GM12865 (cell line): ENCODE measurements around the gene TRHDE.

Source experiments
- DNase-seq: peaks from one replicate; pipeline ENCODE4 v3.0.0; 2010; ENCODE audit warnings: low read depth
- H3K4me3 ChIP-seq: 2 replicates; pipeline ENCODE4 v1.5.1; 2011; ENCODE audit warnings: mild to moderate bottlenecking, low read depth, low read length, control low read depth
- CTCF ChIP-seq: IDR thresholded peaks from 2 replicates; pipeline ENCODE4 v1.5.1; 2011; ENCODE audit warnings: low read length, control low read depth, low read depth, inconsistent platforms; ENCODE audit not compliant: insufficient read depth; ENCODE audit errors: missing control alignments

The TRHDE gene

GRCh38 chr12:72267974-72268373 is 4.2 kb upstream of the TRHDE start:
- DNase-seq, result no peak
- no peak overlapping the region for H3K4me3 ChIP-seq
- TF ChIP-seq CTCF, result no peak

DNA sequence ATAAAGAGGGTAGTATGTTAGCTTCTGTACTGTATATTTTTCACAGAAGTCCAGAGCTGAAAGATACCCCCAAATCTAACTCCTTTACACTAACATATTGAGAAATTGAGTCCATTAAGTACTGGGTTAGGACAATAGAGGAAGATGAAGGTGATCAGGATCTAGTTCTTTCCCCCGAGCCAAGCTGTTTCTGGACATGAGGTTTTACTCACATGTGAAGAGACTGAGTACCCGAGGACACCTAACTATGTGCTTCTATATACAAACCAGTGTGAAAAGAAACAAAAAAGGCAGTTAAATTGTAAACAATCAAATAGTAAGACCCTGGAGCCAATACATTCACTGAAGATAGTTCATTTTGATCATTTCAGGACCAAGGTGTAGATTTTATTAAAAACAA is 3.8 kb upstream of the TRHDE start:
- DNase-seq, result no peak
- no peak overlapping the region for H3K4me3 ChIP-seq
- no peak for TF ChIP-seq CTCF

- no peak overlapping the region for H3K4me3 ChIP-seq
- no peak for DNase-seq
- TF ChIP-seq CTCF, result no peak
Observed at GRCh38 chr12:72269491-72269890, 2.7 kb upstream of the TRHDE start.

GRCh38 chr12:72270246-72270645 is 1.9 kb upstream of the TRHDE start:
- no peak for DNase-seq
- H3K4me3 ChIP-seq, result no peak overlapping the region
- no peak for TF ChIP-seq CTCF

- no peak for TF ChIP-seq CTCF
- H3K4me3 ChIP-seq, result no peak overlapping the region
Observed at GRCh38 chr12:72270961-72271360, 1.2 kb upstream of the TRHDE start.

GRCh38 chr12:72271451-72272090 is 599 bp upstream of the TRHDE start:
- no peak for DNase-seq
- no peak overlapping the region for H3K4me3 ChIP-seq
- no peak for TF ChIP-seq CTCF

More at GRCh38 chr12:72270961-72271360, 1.2 kb upstream of the TRHDE start:
- no peak for DNase-seq

GRCh38 chr12:72272731-72273498 is 745 bp downstream of the TRHDE start:
- no peak overlapping the region for H3K4me3 ChIP-seq
- TF ChIP-seq CTCF, result no peak
- no peak for DNase-seq
